ENCODE measurements around the gene DNAH5. TPM values are rescaled to one million over a fixed set of nuclear protein-coding genes. Genes with fewer than 3 reads are reported as not detected.
"Not testable (repeated sequence)": the region's sequence is repeated elsewhere in the genome, so short reads cannot be mapped to it uniquely, and the experiment has no call there.

The DNAH5 gene
- 1 to 10 TPM in 1 of 10 donors, under 1 TPM in 9; 0.26 to 1.8 (median 0.65) TPM for polyA plus RNA-seq (ENCODE audit: insufficient read length in 10 of 10)
- long read RNA-seq, donor 1, result 0 reads
- long read RNA-seq, donor 2, result 0 reads
- long read RNA-seq, donor 3, result 0 reads
- long read RNA-seq, donor 4, result 0 reads
- long read RNA-seq, donor 5, result 0 reads
- long read RNA-seq, donor 6, result 0 reads
- long read RNA-seq, donor 7, result 0 reads
- long read RNA-seq, donor 8, result 0 reads
- long read RNA-seq, donor 9, result 0 reads

GRCh38 chr5:13944560-13945199 is at the start of gene DNAH5:
TSS of gene DNAH5 (minus strand) at chr5:13944688. CDS start at chr5:13944438, 250 bp downstream.
- no peak for DNase-seq

GRCh38 chr5:13993926-13994325 is 49.4 kb upstream of the DNAH5 start:
- DNase-seq, result no peak

- DNase-seq, result no peak
Observed at GRCh38 chr5:13992795-13993194, 48.3 kb upstream of the DNAH5 start.

- DNase-seq, result no peak
Observed at GRCh38 chr5:13991365-13991764, 46.9 kb upstream of the DNAH5 start.

GRCh38 chr5:13990896-13991295 is 46.4 kb upstream of the DNAH5 start:
- no peak for DNase-seq

- no peak for DNase-seq
Observed at GRCh38 chr5:13989832-13990231, 45.3 kb upstream of the DNAH5 start.

- peak; percentile 57 to 69 (median 58) for DNase-seq
Observed at GRCh38 chr5:13987843-13988464, 43.5 kb upstream of the DNAH5 start.

GRCh38 chr5:13985731-13986418 is 41.4 kb upstream of the DNAH5 start:
- peak in 1 of 3 donors; percentile 71 for DNase-seq

- not testable (repeated sequence) for DNase-seq
Observed at GRCh38 chr5:13984888-13985287, 40.4 kb upstream of the DNAH5 start.

GRCh38 chr5:13976867-13977830 is 32.7 kb upstream of the DNAH5 start:
- DNase-seq, result peak in 2 of 3 donors; percentile 41 to 69

GRCh38 chr5:13976223-13976622 is 31.7 kb upstream of the DNAH5 start:
- DNase-seq, result no peak

GRCh38 chr5:13975246-13975645 is 30.8 kb upstream of the DNAH5 start:
- DNase-seq, result no peak

- DNase-seq, result no peak
Observed at GRCh38 chr5:13973724-13974123, 29.2 kb upstream of the DNAH5 start.

GRCh38 chr5:13972029-13972428 is 27.5 kb upstream of the DNAH5 start:
- DNase-seq, result no peak

GRCh38 chr5:13957032-13957645 is 12.7 kb upstream of the DNAH5 start:
- DNase-seq, result peak; percentile 39 to 47 (median 40)

GRCh38 chr5:13956471-13956870 is 12.0 kb upstream of the DNAH5 start:
- no peak for DNase-seq

GRCh38 chr5:13955896-13956295 is 11.4 kb upstream of the DNAH5 start:
- no peak for DNase-seq

- DNase-seq, result peak in 1 of 3 donors; percentile 7
Observed at GRCh38 chr5:13946111-13946510, 1.6 kb upstream of the DNAH5 start.

- DNase-seq, result no peak
Observed at GRCh38 chr5:13945271-13945670, 783 bp upstream of the DNAH5 start.

GRCh38 chr5:13943676-13944075 is 812 bp downstream of the DNAH5 start:
- DNase-seq, result no peak

- no peak for DNase-seq
Observed at GRCh38 chr5:13941468-13941867, 3.0 kb downstream of the DNAH5 start.
